Thyroid gland (tissue), 4 donors: ENCODE data around the gene GMEB2. TPM values are rescaled to one million over a fixed set of nuclear protein-coding genes. Genes with fewer than 3 reads are reported as not detected.

Experiments used
- DNase-seq, 2 donors: peaks; one replicate each; pipeline ENCODE4 v3.0.0-alpha.2; 2019
- H3K27ac ChIP-seq, 3 donors: fragments of 200-600 bp; sonication (generic); 1 replicate in 2 of 3; 2 replicates in 1 of 3; pipeline ENCODE4 v1.5.1; 2016 to 2019; ENCODE audit warnings: mild to moderate bottlenecking in 1 of 3, moderate library complexity in 1 of 3
- H3K27me3 ChIP-seq: fragments of 200-600 bp; sonication (generic); one replicate; pipeline ENCODE4 v1.5.1; 2019
- H3K36me3 ChIP-seq, 2 donors: fragments of 200-600 bp; sonication (generic); one replicate each; pipeline ENCODE4 v1.5.1; 2016 to 2019
- H3K4me1 ChIP-seq, 2 donors: fragments of 200-600 bp; sonication (generic); one replicate each; pipeline ENCODE4 v1.5.1; 2017 to 2019
- H3K4me3 ChIP-seq, 3 donors: fragments of 200-600 bp; sonication (generic); replicated peaks in 1 of 3; 1 replicate in 2 of 3; 2 replicates in 1 of 3; pipeline ENCODE4 v1.5.1; 2016; ENCODE audit warnings: mild to moderate bottlenecking in 1 of 3
- H3K9me3 ChIP-seq: fragments of 200-600 bp; sonication (generic); one replicate; pipeline ENCODE4 v1.5.1; 2017
- CTCF ChIP-seq, 6 experiments: fragments of 200-600 bp in 3 of 6; fragments of 450-650 bp in 3 of 6; sonication (generic) in 3 of 6; IDR thresholded peaks; one replicate each; pipeline ENCODE4 v1.5.1; 2016 to 2019; ENCODE audit warnings: antibody characterized with exemption in 6 of 6, mild to moderate bottlenecking in 2 of 6, inconsistent platforms in 1 of 6, moderate library complexity in 1 of 6
- POLR2A ChIP-seq, 2 donors: fragments of 450-650 bp; IDR thresholded peaks; one replicate each; pipeline ENCODE4 v1.6.1; 2017; ENCODE audit warnings: antibody characterized with exemption in 2 of 2, mild to moderate bottlenecking in 2 of 2, moderate library complexity in 1 of 2
- WGBS, 2 donors: methylation state at CpG; one replicate each; pipeline ENCODE4 v1.1.5; 2017; 5-methylcytosine and 5-hydroxymethylcytosine counted together
- intact Hi-C: fragments of 100-400 bp; cut with DNase I; formaldehyde crosslinking; loops from one replicate; pipeline ENCODE4 v1.15.1; 2023
- total RNA-seq, 4 donors: library from RNA; depleted of rRNA; stranded (reverse); fragments of >200 nt; gene quantifications; one replicate each; pipeline ENCODE4 v1.2.3, GENCODE V29; 2016

GMEB2 gene
- total RNA-seq, 4 donors from 2014 or later: 23.1 to 34.9 (median 29.9) TPM

GRCh38 chr20:63588641-63589041 lies 38.3 kb downstream of the GMEB2 start:
- DNase-seq: no peak
- WGBS, 2 donors: 81 to 83% methylated on average over 8 to 9 of the region's 11 CpGs
- Histone ChIP-seq H3K4me3 (no peak overlapping the region), H3K4me1 (no peaks in the 10 kb centered on the region), H3K36me3 (peaks cover 37 to 39% of the 10 kb centered on the region in 2 donors), H3K9me3 (no peaks in the 10 kb centered on the region), H3K27ac (no peak overlapping the region), H3K27me3 (no peaks in the 10 kb centered on the region)
- intact Hi-C loops: no loop called here
- TF ChIP-seq POLR2A (IDR thresholded peaks at IDR 0.05): no peak
- TF ChIP-seq CTCF (IDR thresholded peaks at IDR 0.05): no peak

DNA sequence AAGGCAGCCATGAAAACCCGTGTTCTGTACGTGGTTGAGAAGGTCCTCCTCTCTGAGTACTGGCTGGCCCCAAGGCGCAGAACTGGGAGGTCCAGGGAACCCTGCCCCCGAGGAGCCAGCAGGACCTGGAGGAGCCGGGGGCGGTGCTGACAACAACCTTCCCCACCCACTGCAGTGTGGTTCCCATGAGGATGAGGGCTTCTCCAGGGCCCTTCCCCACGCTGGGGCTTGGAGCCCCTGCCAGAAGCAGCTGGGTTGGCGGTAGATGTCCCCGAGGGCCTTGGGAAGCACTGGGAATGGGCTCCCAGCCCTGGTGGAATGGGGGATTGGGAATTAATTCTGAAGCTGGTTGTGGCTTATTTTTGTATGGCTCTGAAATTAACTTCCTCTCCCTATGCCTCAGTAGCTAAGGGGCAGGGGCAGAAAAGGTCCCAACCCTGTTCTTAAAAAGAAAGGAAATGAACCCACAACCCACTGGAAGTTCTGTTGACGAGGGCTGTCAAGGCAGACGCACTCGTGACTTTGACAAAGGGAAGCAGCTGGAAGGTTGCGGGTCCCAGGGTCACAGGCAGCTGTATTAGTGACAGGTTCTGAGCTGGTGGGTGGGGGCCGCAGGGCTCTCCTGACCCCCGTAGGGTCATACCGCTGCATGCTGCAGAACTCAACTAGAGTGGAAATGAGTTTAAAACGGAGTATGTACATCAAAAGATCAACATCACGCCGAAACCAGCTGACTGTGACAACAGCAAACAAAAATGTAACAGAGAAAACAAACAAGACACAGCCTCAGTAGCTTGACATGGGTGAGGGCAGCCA lies 38.9 kb downstream of the GMEB2 start:
- no peak for DNase-seq
- intact Hi-C loops: no loop called here
- Histone ChIP-seq H3K27me3 (no peaks in the 10 kb centered on the region), H3K4me1 (no peaks in the 10 kb centered on the region), H3K36me3 (peaks cover 37 to 39% of the 10 kb centered on the region in 2 donors), H3K4me3 (no peak overlapping the region), H3K27ac (no peak overlapping the region), H3K9me3 (no peaks in the 10 kb centered on the region)
- TF ChIP-seq POLR2A (IDR thresholded peaks at IDR 0.05) (no peak), CTCF (IDR thresholded peaks at IDR 0.05) (no peak)
- WGBS, 2 donors: 78 to 81% methylated on average over 15 to 19 of the region's 19 CpGs

- H3K27ac ChIP-seq: no peak overlapping the region
- H3K4me3 ChIP-seq: no peak overlapping the region
- H3K36me3 ChIP-seq: peaks cover 32 to 33% of the 10 kb centered on the region in 2 donors
- 91 to 95% methylated on average over 12 of the region's 12 CpGs for WGBS, 2 donors
- no peaks in the 10 kb centered on the region for H3K27me3 ChIP-seq
- no peaks in the 10 kb centered on the region for H3K9me3 ChIP-seq
- no peak for DNase-seq
- TF ChIP-seq CTCF (IDR thresholded peaks at IDR 0.05) (no peak), POLR2A (IDR thresholded peaks at IDR 0.05) (no peak)
- intact Hi-C loops: no loop called here
- no peaks in the 10 kb centered on the region for H3K4me1 ChIP-seq
These were observed 39.6 kb downstream of the GMEB2 start for GRCh38 chr20:63587256-63587655.

GRCh38 chr20:63586797-63587196 lies 40.1 kb downstream of the GMEB2 start:
- intact Hi-C loops: no loop called here
- no peak overlapping the region for H3K27ac ChIP-seq
- peaks cover 27 to 28% of the 10 kb centered on the region in 2 donors for H3K36me3 ChIP-seq
- H3K27me3 ChIP-seq: no peaks in the 10 kb centered on the region
- H3K9me3 ChIP-seq: no peaks in the 10 kb centered on the region
- TF ChIP-seq CTCF (IDR thresholded peaks at IDR 0.05) (no peak), POLR2A (IDR thresholded peaks at IDR 0.05) (no peak)
- WGBS, 2 donors: 92 to 95% methylated on average over 7 to 11 of the region's 17 CpGs
- no peak overlapping the region for H3K4me3 ChIP-seq
- DNase-seq: no peak
- H3K4me1 ChIP-seq: no peaks in the 10 kb centered on the region
